Measurements from ENCODE around the gene C9orf78. TPM values are rescaled to one million over a fixed set of nuclear protein-coding genes. Genes with fewer than 3 reads are reported as not detected.

Gene C9orf78
- total and polyA plus RNA-seq, 2 experiments from 2014 or later = 43.8 to 47.9 TPM

DNA sequence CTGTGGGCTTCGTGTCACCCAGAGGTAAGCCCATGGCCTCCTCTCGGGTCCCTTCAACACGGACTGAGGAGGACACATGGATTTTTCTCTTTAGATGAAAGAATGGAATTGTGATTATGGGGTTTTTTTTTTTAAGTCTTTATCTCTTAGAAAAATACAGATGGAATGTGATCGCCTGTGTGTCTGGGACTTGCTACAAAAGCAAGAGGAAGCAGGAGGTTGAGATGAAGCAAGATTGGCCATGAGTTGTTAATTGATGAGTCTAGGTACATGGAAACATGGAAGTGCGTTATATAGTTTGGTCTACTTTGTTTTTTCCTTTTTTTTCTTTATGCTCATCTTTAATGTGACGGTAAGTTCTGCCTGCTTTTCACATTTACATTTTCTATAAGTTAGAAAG, 14.8 kb upstream of the C9orf78 start:
- no peaks in the 10 kb centered on the region for H3K27me3 ChIP-seq
- DNase-seq (ENCODE audit: low spot score) = no peak
- no peak overlapping the region for H3K27ac ChIP-seq
- no peaks in the 10 kb centered on the region for H3K79me2 ChIP-seq
- no peak overlapping the region for H3K4me3 ChIP-seq
- WGBS (ENCODE audit: low lambda C conversion rate, missing lambda C conversion rate) = 85% methylated on average over 6 of the region's 6 CpGs
- H4K20me1 ChIP-seq (ENCODE audit: insufficient read depth, poor library complexity, severe bottlenecking) = no peaks in the 10 kb centered on the region
- no peaks in the 10 kb centered on the region for H3K4me1 ChIP-seq (ENCODE audit: insufficient read depth)
- H3K9me3 ChIP-seq (ENCODE audit: low read depth) = no peaks in the 10 kb centered on the region
- TF ChIP-seq, protein P1, sequence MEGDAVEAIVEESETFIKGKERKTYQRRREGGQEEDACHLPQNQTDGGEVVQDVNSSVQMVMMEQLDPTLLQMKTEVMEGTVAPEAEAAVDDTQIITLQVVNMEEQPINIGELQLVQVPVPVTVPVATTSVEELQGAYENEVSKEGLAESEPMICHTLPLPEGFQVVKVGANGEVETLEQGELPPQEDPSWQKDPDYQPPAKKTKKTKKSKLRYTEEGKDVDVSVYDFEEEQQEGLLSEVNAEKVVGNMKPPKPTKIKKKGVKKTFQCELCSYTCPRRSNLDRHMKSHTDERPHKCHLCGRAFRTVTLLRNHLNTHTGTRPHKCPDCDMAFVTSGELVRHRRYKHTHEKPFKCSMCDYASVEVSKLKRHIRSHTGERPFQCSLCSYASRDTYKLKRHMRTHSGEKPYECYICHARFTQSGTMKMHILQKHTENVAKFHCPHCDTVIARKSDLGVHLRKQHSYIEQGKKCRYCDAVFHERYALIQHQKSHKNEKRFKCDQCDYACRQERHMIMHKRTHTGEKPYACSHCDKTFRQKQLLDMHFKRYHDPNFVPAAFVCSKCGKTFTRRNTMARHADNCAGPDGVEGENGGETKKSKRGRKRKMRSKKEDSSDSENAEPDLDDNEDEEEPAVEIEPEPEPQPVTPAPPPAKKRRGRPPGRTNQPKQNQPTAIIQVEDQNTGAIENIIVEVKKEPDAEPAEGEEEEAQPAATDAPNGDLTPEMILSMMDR (IDR thresholded peaks at IDR 0.05; ENCODE audit: poor library complexity) = no peak
- TF ChIP-seq EZH2phosphoT487 (IDR thresholded peaks at IDR 0.05; ENCODE audit: low read depth, severe bottlenecking, unreplicated experiment) (no peak), EZH2 (IDR thresholded peaks at IDR 0.05; ENCODE audit: borderline replicate concordance) (no peak)
- H3K4me2 ChIP-seq = no peak overlapping the region
- no peaks in the 10 kb centered on the region for H3K9me2 ChIP-seq (replicated peaks; ENCODE audit: insufficient read depth)
- no peaks in the 10 kb centered on the region for H3K36me3 ChIP-seq (replicated peaks; ENCODE audit: insufficient read depth, low read depth)
- no peak overlapping the region for H2AFZ ChIP-seq

DNA sequence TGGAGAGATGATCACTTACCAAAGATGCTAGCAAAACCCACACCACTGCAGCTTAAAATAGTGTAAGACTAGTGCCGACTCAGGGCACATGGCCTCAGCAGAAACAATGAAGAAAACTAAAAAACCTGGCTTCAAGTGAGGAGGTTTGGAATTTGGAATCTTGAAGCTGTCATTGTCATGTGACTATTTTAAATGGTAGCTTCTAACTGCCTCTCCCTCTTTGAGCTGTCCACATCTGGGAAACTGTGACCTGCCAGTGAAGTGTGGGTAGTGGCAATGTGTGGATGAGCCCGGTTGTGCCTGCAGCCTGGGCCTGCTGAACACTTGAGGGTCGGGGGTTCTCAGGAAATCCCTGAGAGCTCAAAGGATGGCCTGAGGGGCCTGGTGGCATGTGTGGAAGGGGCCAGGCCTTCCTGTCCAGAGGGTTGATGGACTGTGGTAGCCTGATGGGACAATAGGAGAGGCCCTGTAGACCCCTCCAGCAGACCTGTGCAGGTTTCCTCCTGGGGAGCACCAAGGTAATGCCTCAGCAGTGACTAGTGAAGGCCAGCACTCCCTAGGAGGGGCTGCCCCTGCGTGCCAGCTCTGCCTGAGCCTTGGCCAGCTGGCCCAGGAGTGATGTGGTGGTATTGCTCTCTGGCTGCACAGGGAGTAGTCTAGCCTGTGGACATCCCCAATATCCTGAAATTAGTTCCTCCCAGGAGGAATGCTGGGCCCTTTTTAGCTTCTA, 13.8 kb upstream of the C9orf78 start:
- TF ChIP-seq, protein P1 (IDR thresholded peaks at IDR 0.05; ENCODE audit: poor library complexity) = no peak
- TF ChIP-seq EZH2phosphoT487 (IDR thresholded peaks at IDR 0.05; ENCODE audit: low read depth, severe bottlenecking, unreplicated experiment) (no peak), EZH2 (IDR thresholded peaks at IDR 0.05; ENCODE audit: borderline replicate concordance) (no peak)

GRCh38 chr9:129845373-129845772, 10.3 kb upstream of the C9orf78 start:
- no peak for DNase-seq (ENCODE audit: low spot score)
- TF ChIP-seq, protein P1 (IDR thresholded peaks at IDR 0.05; ENCODE audit: poor library complexity) = no peak
- no peak for TF ChIP-seq EZH2 (IDR thresholded peaks at IDR 0.05; ENCODE audit: borderline replicate concordance)
- TF ChIP-seq EZH2phosphoT487 (IDR thresholded peaks at IDR 0.05; ENCODE audit: low read depth, severe bottlenecking, unreplicated experiment) = no peak

More for the DNA sequence above, 13.8 kb upstream of the C9orf78 start:
- H3K4me3 ChIP-seq = no peak overlapping the region
- no peaks in the 10 kb centered on the region for H3K4me1 ChIP-seq (ENCODE audit: insufficient read depth)
- no peaks in the 10 kb centered on the region for H3K79me2 ChIP-seq
- no peaks in the 10 kb centered on the region for H3K36me3 ChIP-seq (replicated peaks; ENCODE audit: insufficient read depth, low read depth)
- no peak overlapping the region for H2AFZ ChIP-seq
- no peaks in the 10 kb centered on the region for H3K27me3 ChIP-seq
- DNase-seq (ENCODE audit: low spot score) = no peak
- H3K27ac ChIP-seq = no peak overlapping the region
- 82% methylated on average over 4 of the region's 4 CpGs for WGBS (ENCODE audit: low lambda C conversion rate, missing lambda C conversion rate)
- no peaks in the 10 kb centered on the region for H3K9me3 ChIP-seq (ENCODE audit: low read depth)
- H4K20me1 ChIP-seq (ENCODE audit: insufficient read depth, poor library complexity, severe bottlenecking) = no peaks in the 10 kb centered on the region
- H3K4me2 ChIP-seq = no peak overlapping the region
- H3K9me2 ChIP-seq (replicated peaks; ENCODE audit: insufficient read depth) = no peaks in the 10 kb centered on the region

More at GRCh38 chr9:129845373-129845772, 10.3 kb upstream of the C9orf78 start:
- Histone ChIP-seq H3K4me3 (no peak overlapping the region), H3K9me3 (ENCODE audit: low read depth) (no peaks in the 10 kb centered on the region), H3K27ac (no peak overlapping the region), H3K27me3 (no peaks in the 10 kb centered on the region), H4K20me1 (ENCODE audit: insufficient read depth, poor library complexity, severe bottlenecking) (no peaks in the 10 kb centered on the region), H3K4me2 (no peak overlapping the region), H2AFZ (no peak overlapping the region), H3K79me2 (no peaks in the 10 kb centered on the region), H3K36me3 (replicated peaks; ENCODE audit: insufficient read depth, low read depth) (no peaks in the 10 kb centered on the region), H3K4me1 (ENCODE audit: insufficient read depth) (no peaks in the 10 kb centered on the region), H3K9me2 (replicated peaks; ENCODE audit: insufficient read depth) (no peaks in the 10 kb centered on the region)
- 68% methylated on average over 2 of the region's 2 CpGs for WGBS (ENCODE audit: low lambda C conversion rate, missing lambda C conversion rate)
